Fibroblast of gingiva (primary cell): ENCODE results near the gene CDKL4.
"Not testable (repeated sequence)": the region's sequence is repeated elsewhere in the genome, so short reads cannot be mapped to it uniquely, and the experiment has no call there.

Experiments
- DNase-seq: peaks from one replicate; pipeline ENCODE4 v3.0.0-alpha.2; 2011; ENCODE audit warnings: low read depth

The CDKL4 gene

DNA sequence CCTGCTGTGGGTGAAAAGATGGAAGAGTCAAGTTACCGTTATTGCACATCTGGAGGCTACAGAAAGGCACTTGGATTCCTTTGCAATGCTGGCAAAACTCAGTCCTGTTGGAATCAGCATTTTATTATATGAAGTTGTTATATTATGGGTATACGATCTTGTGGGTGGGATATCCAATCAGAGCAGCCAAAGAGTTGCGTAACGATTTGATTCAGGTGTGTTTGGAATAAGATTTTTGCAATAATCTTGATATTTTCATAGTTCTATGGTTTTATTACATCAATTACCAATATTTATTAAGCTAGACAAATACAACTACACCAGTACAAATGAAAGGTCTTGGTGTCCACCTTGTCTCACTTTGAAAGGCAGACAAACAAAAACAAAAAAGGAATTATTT lies 65.0 kb downstream of the CDKL4 start:
- DNase-seq = no peak

DNA sequence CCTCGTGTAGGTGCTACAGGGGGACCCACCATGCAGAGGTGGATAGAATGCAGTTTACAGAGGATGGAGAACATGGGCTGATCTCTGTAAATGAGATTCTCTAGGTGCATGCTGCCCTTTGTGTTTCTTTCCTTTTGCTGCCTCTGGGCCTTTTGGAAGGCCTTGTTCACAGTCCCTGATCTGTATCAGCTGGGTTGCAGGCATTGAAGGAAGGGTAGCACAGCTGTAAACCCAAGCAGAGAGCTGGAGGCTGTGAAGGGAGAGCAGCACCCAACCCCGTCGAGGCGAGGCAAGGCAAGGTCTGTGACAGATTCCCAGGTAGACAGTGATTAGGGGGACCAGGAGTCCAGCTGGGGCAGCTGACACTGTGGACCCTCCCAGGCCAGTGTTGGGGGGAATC lies 66.8 kb downstream of the CDKL4 start:
- DNase-seq = no peak

DNA sequence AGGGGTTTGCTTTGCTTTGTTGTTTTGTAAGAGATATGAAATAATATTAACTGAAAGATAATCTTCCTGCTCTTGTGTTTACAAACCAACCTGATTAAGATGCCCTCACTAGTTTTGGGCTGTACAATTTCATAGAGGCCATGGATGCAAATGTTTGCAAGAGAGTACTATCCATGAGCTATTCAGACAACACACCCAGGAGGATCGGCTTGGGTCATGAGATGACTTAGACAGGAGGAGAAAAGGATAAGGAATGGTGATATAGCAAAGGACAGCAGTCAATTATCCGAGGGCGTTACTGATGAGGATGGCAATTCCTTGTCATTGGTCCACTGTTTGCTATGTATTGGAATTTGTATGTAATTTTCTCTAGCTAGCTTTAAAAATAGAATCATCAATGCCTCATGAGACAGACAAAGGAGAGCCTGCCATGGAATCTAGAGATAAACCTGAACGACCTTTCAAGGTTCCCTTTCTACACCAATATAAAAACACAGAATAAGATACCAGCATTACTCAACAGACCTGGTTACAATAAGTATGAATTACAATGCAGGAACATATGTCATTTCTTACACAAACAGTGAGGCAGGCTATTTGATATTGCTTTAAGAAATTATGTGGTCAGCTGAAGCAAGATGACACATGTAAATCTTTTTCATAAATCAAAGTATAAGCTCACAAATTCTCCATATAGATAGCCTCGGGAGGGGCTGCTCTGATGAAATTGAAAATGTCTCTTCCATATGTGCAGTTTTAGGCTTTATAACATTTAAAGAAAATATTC lies 68.6 kb downstream of the CDKL4 start:
- DNase-seq = peak; percentile 41

DNA sequence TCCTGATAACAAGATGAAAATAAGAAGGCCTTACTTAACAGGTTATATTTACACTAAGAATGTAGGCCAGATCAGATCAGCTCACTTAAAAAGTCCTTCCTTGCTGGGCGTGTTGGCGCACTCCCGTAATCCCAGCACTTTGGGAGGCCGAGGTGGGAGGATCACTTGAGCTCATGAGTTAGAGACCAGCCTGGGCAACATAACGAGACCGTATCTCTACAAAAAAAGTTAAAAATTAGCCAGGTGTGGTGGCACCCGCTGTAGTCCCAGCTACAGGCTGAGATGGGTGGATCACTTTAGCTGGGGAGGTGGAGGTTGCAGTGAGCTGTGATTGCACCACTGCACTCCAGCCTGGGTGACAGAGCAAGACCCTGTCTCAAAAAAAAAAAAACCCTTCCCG lies 69.7 kb downstream of the CDKL4 start:
- DNase-seq = no peak

DNA sequence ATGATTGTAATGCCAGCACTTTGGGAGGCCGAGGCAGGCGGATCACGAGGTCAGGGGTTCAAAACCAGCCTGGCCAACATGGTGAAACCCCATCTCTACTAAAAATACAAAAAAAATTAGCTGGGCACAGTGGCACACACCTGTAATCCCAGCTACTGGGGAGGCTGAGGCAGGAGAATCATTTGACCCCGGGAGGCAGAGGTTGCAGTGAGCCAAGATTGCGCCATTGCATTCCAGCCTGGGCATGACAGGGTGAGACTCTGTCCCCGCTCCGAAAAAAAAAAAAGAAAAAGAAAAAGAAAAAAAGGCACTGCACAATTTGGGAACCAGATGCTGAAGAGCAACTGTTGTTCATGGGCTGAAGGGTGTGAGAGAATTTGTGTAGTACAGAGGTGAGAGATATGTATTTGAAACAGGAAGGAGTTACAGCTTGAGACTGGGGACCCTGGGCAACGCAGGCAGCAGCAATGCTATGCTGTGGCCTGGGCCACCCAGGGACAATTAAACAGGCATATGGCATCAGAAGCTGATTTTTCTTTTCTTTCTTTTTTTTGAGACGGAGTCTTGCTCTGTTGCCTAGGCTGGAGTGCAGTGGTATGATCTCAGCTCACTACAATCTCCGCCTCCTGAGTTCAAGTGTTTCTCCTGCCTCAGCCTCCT lies 71.6 kb downstream of the CDKL4 start:
- not testable (repeated sequence) for DNase-seq

DNA sequence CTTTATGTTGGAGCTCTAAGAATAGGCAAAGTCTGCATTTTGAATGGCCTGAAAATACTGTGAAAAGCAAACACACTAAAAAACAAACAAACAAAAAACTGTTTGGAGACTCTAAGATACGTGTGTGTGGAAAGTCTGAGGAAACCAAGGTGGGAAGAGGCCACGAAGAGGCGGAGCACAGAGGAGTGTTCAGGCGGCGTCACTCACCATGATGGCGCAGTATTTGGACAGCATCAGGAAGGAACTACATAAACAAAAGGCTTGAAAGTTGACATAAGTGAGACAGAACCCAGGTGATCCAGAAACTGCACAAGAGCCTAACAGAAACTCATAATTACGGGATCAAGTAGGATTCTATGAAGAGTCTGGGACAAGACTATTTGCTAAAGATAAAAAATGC lies 72.1 kb downstream of the CDKL4 start:
- DNase-seq = no peak

DNA sequence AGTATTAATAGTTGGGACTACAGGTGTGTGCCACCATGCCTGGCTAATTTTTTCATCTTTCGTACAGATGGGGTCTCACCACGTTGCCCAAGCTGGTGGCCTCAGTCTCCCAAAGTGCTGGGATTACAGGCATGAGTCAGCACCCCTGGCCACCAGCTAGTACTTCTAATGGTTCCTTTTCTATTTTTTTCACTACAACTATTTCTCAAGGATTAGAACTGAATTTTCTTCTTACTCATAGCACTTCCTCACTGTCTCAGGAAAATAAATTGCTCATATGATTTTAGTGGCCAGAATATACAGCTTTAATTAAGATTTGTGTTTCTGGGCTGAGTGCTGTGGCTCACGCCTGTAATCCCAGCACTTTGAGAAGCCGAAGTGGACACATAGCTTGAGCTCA lies 79.7 kb downstream of the CDKL4 start:
- DNase-seq = no peak

DNA sequence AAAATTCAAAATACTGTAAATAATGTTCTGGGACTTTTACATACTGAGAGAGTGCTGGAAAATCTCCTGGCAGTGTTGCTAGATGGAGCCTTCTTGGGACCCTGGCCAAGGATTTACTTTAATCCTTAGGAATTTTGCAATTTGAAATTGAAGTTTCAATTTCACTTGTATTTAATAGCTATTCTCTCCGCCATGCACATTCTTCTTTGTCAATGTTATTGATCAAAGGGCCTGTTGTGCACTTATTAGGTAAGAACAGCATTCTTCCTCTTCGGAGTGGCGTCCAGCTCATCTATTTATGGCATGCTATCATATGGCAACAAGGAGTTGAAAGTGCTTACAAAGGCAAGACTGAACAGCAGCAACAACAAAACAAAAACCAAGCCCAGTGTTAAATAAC lies 82.8 kb downstream of the CDKL4 start:
- peak; percentile 61 for DNase-seq

DNA sequence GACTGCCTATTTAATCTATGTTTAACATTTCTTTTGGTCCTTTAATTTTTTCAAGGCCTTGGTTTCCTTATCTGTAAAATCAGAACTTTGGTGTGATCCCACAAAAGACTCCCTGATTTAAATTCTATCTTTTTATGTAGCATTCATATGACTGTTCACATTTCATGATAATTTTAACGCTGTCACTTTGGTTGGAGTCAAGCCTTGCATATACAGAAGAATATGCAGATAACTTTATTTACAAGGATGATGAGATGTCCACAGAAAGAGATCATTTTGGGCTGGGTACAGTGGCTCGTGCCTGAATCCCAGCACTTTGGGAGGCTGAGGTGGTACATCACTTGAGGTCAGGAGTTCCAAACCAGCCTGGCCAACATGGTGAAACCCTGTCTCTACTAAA lies 84.5 kb downstream of the CDKL4 start:
- no peak for DNase-seq

DNA sequence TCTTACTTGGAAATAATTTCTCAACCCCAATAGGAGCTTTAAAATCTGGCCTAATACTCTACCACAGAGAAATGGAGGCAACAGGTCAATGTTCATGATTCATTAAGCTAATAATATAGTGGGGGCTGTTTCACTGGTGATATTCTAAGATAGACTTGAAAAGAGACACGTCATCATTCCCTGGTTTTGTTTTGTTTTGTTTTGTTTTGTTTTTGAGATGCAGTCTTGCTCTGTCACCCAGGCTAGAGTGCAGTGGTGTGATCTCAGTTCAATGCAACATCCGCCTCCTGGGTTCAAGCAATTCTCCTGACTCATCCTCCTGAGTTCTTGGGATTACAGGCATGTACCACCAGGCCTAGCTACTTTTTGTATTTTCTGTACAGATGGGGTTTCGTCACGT lies 85.4 kb downstream of the CDKL4 start:
- peak; percentile 57 for DNase-seq

DNA sequence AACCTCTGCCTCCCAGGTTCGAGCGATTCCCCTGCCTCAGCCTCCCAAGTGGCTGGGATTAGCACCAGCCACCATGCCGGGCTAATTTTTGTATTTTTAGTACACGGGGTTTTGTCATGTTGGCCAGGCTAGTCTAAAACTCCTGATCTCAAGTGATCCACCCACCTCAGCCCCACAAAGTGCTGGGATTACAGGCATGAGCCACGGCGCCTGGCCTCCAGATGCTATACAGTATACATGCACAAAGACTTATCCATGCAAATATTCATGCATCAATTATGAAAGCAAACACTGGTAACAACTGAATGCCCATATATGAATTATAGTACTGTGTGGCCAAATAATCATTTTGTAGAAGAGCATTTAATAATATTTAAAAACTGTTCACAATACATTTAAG lies 86.9 kb downstream of the CDKL4 start:
- DNase-seq = no peak

DNA sequence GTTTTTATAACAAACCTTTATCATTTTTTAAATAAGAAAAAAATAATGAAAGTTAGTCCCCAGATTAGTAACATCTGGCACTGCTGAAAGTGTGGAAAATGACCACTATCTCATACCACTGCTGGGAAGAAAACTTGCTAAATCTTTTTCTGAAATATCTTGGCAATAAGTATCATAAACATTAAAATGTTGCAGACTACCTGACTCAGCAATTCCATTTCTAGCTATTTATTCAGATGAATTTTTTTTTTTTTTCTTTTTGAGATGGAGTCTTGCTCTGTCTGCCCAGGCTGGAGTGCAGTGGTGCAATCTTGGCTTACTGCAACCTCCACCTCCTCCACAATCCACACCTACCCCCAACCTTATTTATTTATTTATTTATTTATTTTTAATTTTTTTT lies 87.7 kb downstream of the CDKL4 start:
- DNase-seq = peak; percentile 92

DNA sequence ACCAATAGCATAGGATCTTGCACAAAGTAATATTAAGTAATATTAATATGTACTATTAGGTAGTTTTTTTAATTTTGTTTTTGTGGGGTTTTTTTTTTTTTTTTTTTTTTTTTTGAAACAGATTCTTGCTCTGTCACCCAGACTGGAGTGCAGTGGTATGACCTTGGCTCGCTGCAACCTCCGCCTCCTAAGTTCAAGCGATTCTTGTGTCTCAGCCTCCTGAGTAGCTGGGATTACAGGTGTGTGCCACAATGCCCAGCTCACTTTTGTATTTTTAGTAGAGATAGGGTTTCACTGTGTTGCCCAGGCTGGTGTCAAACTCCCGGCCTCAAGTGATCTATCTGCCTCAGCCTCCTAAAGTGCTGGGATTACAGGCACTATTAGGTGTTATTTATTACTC lies 88.2 kb downstream of the CDKL4 start:
- DNase-seq = not testable (repeated sequence)

DNA sequence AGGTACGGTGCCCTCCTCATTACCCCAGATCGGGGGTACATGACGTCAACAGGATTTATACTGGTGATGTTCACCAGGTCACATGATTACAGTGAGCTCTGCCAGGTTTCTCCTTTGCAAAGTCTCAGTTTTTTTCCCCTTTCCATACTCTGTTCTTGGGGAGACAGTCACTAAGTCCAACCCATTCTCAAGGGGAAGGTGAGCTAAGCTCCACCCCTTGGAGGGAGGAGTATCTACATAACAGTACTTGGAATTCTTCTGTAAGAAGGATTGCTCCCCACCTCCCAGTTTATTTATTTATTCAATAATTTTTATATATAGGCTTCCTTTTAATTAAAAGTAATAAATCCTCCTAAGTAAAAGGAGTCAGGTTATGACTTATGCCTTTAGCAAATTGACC lies 88.8 kb downstream of the CDKL4 start:
- no peak for DNase-seq

DNA sequence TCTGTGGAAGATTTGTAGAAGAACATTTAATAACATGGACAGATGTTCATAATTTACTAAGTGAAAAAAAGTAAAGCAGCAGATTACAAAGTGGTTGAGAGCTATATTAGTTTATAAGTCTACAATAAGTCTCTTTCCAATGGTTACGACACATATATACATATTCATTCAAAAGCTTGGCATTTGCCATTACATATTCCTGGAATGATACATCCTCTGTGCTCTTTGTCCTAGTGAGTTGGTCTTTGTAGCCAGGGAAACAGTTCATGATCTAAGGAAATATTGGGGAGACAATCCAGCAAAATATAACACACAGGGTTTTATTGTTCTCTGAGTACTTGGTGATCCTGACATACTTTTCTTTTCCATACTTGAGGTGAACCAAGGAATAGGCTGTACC lies 90.5 kb downstream of the CDKL4 start:
- DNase-seq = peak; percentile 93

DNA sequence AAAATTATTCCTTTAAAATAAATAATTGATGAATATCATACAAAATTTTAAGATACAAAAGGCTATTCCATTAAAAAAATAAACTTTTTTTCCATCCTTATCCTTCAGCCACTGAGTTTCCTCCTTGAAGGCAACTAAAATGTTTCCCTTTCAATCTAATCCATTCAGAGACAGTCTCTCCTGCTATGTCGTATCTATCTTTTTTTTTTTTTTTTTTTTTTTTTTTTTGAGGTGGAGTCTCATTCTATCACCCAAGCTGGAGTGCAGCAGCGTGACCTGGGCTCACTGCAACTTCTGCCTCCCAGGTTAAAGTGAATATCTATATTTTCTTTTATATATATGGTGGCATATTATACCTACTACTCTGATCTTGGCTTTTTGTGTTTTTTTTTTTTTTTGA lies 91.3 kb downstream of the CDKL4 start:
- no peak for DNase-seq

DNA sequence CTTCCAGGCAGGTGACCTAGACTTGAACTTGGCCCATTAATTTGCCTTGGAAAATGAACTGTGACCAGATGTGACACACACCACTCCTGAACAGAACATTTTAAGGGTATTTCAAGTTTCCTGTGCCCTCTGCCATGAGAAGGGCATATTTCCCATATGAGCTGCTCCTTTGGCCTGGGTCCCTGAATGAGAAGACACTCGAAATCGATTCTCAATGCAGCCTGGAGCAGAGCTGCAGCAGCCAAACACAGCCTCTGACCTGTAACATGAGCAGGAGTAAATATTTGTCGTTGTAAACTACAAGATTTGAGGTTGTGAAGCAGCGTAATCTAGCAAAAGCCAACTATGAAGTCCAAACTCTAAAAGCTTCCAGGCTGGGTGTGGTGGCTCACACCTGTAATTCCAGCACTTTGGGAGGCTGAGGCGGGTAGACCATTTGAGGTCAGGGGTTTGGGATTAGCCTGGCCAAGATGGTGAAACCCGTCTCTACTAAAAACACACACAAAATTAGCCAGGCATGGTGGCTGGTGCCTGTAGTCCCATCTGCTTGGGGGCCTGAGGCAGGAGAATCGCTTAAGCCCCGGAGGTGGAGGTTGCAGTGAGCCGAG lies 92.8 kb downstream of the CDKL4 start:
- peak; percentile 56 for DNase-seq

DNA sequence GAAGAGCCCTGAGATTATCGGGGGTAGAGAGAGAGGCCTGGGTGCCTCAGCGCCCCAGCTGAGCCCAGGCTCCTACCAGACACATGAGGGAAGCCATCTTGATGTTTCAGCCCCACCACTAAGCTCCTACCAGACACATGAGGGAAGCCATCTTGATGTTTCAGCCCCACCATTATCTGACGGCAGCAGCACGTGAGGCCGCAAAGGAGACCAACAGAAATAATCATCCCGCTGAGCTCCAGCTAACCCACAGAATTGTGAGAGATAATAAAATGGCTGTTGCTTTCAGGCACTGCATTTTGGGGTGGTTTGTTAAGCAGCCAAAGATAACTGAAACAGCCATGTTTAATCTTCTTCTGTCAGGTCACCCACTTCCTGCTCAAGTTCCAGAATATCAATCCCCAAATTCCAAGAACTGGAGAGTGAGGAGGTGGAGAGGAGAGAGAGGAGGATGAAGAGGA lies 93.6 kb downstream of the CDKL4 start:
- no peak for DNase-seq

DNA sequence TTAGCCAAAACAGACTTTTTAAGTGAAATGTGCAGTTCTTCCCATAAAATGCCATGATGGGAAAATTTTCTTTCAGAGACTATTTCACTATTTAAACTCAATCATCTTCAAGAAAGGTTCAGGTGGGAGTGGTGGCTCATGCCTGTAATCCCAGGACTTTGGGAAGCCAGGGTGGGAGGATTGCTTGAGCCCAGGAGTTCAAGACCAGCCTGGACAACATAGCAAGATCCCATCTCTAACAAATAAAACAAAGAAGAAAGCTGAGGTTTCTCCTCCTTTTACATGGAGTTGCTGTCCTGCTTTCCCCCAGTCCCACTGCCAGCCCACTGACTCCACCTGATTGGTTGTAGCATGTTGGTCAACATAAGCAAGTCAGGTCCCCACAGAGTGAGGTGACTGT lies 97.1 kb downstream of the CDKL4 start:
- no peak for DNase-seq

DNA sequence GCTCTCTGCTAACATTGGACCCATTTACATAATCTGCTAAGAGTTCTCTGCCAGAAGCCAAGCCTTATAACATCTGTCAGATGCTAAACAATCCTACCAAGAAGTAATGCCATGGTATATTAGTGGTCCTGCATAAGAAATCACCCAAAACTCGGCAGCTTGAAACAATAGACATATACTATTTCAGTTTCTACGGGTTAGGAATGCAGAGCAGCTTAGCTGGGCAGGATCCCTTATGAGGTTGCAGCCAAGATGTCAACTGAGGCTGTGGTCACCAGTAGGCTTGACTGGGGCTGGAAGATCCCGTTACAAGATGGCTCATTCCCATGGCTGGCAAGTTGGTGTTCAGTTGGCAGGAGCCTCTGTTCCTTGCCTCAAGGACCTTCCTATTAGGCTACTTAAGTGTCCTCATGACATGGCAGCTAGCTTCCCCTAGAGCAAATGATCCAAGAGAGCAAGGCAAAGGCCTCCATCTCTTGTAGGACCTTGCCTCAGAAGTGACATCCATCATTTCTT lies 97.8 kb downstream of the CDKL4 start:
- peak; percentile 82 for DNase-seq

DNA sequence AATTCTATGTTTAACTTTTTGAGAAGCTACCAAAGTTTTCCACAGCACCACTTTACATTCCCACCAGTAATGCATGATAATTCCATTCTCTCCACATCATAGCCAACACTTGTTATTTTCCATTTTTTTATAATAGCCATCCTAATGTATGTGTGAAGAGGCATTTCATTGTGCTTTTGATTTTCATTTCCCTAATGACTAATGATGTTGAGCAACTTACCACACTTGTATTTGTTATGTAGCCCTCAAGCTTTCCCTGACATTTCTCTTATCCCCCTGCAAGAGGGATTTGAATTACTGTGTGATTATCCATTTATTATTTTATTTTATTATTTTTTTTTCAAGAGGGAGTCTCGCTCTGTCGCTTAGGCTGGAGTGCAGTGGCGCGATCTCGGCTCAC lies 99.4 kb downstream of the CDKL4 start:
- no peak for DNase-seq

DNA sequence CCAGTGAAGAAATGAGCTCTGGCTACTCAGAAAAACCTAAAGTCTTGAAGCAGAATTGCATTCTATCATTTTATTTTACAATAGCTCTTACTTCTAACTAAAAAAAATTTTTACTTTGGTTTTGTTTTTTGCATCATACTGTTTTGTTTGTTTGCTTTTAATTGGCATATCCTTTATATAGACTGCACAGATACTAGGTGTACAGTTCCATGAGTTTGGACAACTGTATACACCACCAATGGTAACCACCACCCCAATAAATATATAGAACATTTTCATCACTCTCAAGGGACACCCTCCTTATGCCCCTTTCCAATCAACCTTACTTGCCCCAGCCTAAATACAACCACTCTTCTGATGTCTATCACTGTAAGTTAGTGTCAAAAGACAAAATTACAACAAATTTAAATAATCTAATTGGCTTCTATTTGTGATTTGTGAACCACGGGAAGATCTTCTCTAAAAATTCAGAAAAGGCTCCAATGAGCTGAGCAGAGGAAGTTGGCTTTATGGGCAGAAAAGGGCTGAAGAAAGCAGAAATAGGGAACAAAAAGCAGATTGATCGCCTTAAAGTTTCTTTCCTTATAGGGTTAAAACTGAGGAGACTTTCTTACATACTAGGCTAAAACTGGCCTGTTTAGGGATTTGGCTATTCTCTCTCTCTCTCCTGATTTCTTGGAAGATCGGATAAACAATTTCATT lies 100.7 kb downstream of the CDKL4 start:
- DNase-seq = no peak
